ENCODE results near the gene CIT.
"Not testable (repeated sequence)": the region's sequence is repeated elsewhere in the genome, so short reads cannot be mapped to it uniquely, and the experiment has no call there.

CIT gene

GRCh38 chr12:119729871-119730270, 147.2 kb downstream of the CIT start:
- DNase-seq: no peak

GRCh38 chr12:119728444-119728745, 148.7 kb downstream of the CIT start:
- DNase-seq: no peak

- DNase-seq: no peak
Observed at GRCh38 chr12:119727600-119728443, 149.3 kb downstream of the CIT start.

- no peak for DNase-seq
Observed at GRCh38 chr12:119725523-119725922, 151.6 kb downstream of the CIT start.

GRCh38 chr12:119721306-119721705, 155.8 kb downstream of the CIT start:
- DNase-seq: no peak

- DNase-seq: no peak
Observed at GRCh38 chr12:119720349-119720748, 156.8 kb downstream of the CIT start.

- no peak for DNase-seq
Observed at GRCh38 chr12:119718141-119718540, 159.0 kb downstream of the CIT start.

- DNase-seq: no peak
Observed at GRCh38 chr12:119715268-119715620, 161.9 kb downstream of the CIT start.

GRCh38 chr12:119714614-119715267, 162.4 kb downstream of the CIT start:
- DNase-seq: no peak

- DNase-seq: peak in 1 of 3 experiments; percentile 91
Observed at GRCh38 chr12:119713551-119714031, 163.5 kb downstream of the CIT start.

- DNase-seq: no peak
Observed at GRCh38 chr12:119712721-119713120, 164.4 kb downstream of the CIT start.

GRCh38 chr12:119711693-119712092, 165.4 kb downstream of the CIT start:
- no peak for DNase-seq

GRCh38 chr12:119710965-119711551, 166.1 kb downstream of the CIT start:
- DNase-seq: peak in 1 of 3 experiments; percentile 80

- DNase-seq: peak in 1 of 3 experiments; percentile 38
Observed at GRCh38 chr12:119710374-119710964, 166.7 kb downstream of the CIT start.

- DNase-seq: not testable (repeated sequence)
Observed at GRCh38 chr12:119706427-119706826, 170.7 kb downstream of the CIT start.

GRCh38 chr12:119705182-119705581, 171.9 kb downstream of the CIT start:
- DNase-seq: no peak

GRCh38 chr12:119704065-119704747, 172.9 kb downstream of the CIT start:
- no peak for DNase-seq

- DNase-seq: no peak
Observed at GRCh38 chr12:119700078-119700477, 177.0 kb downstream of the CIT start.

GRCh38 chr12:119699199-119699760, 177.8 kb downstream of the CIT start:
- DNase-seq: no peak

- no peak for DNase-seq
Observed at GRCh38 chr12:119696943-119697342, 180.2 kb downstream of the CIT start.

- DNase-seq: no peak
Observed at GRCh38 chr12:119695034-119695433, 182.1 kb downstream of the CIT start.

- DNase-seq: no peak
Observed at GRCh38 chr12:119694111-119694510, 183.0 kb downstream of the CIT start.

- DNase-seq: no peak
Observed at GRCh38 chr12:119693511-119693910, 183.6 kb downstream of the CIT start.
